CD4-positive, alpha-beta T cell treated with Interleukin-21 for 1 hour (primary cell): ENCODE results near the gene BCL2L12.
"Not testable (repeated sequence)": the region's sequence is repeated elsewhere in the genome, so short reads cannot be mapped to it uniquely, and the experiment has no call there.

Experiments
- DNase-seq: peaks from one replicate; pipeline ENCODE4 v3.0.0-alpha.2; 2020

The BCL2L12 gene

DNA sequence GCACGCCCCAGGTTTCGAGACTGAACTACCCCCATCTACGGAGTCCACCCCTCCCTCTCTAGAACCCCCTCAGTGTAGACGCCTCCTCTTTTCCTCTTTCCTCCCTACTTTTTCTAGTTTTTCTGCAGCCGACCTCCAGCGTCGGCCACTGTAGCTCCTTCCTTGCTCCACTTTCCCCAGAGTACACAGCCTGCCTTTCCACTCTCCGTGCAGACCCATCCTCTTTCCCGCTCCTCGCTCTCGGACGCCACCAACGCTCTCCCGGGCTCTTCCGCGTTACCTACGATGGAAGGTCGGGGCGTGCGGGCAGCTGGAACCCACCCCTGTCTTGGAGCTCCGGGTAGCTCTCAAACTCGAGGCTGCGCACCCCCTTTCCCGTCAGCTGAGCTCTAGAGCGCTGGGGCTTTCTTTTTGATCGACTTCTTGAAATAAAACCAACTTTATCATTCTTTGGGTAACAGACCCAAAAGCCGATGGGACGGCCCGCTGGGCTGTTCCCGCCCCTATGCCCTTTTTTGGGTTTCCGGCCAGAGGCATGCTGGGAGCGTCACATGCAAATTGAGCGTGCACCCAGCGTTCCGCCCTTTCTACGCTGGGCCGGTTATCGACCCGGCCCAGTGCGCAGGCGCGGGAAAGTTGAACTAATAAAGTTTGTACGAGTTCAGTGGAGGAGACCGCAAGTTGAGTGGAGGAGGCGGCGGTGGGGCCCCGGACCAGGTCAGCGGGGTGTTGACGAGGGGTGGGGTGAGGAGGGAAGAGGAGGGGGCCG lies at the start of gene BCL2L12, which contains the start of gene IRF3:
Gene BCL2L12, plus strand, starts transcription at position 583 of the 769 bp plus-strand sequence. CDS start 760 bp downstream, outside the sequence.
Gene IRF3, minus strand, starts transcription at position 507 of the 769 bp plus-strand sequence. CDS start 1,019 bp downstream, outside the sequence.
- peak; percentile 99 for DNase-seq

- DNase-seq = no peak
Observed at GRCh38 chr19:49616532-49616931, 49.2 kb upstream of the BCL2L12 start.

DNA sequence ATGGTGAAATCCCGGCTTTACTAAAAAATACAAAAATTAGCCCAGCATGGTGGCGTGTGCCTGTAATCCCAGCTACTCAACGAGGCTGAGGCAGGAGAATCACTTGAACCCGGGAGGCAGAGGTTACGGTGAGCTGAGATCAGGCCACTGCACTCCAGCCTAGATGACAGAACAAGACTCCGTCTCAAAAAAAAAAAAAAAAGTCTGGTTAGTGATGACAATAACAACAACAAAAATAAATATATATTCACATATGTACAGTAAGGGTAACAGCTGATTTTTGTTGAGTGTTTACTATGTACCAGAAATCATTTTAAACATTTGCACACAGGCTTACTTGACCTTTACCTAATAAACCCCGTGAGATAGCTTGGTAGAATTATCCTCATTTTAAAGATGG lies 48.8 kb upstream of the BCL2L12 start:
- DNase-seq = no peak

GRCh38 chr19:49617860-49618259 lies 47.9 kb upstream of the BCL2L12 start:
- DNase-seq = not testable (repeated sequence)

DNA sequence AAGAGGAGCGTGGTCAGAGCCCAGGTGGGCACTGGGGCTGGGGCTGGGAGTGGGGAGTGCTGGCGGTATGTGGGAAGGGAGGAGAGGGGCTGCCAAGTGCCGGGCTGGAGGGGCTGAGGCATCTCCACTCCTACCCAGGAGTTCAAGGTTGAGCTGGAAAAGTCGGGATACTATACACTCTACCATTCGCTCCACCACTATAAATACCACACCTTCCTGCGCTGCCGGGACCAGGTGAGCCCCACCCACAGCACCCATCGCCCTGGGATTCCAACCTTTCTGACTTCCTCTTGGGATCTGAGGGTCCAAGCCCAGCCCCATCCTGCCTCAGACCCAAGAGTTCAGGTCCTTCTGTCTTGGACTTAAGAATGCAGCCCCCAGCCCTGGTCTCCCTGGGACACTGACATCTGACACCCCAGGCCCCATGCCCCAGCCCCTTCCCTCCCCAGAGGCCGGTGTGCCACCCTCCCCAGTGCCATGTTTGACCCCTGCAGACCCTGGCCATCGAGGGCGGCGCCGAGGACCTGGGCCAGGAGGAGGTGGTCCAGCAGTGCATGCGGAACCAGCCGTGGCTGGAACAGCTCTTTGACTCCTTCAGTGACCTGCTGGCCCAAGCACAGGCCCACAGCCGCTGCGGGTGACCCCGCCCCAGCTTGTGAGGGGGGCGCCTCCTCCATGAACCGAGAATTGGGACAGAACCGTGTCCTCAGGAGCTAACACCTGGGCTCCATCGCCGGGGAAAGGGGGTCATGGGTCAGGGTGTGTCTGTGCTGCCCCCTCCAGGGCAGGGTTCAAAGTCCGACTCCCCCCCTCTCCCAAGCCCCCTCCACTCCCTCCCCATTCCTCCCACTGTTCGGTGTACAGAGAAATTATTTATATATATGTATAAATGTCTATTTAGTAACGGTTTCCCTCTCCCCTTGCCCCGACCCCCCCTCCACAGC lies 40.5 kb upstream of the BCL2L12 start:
- DNase-seq = no peak

DNA sequence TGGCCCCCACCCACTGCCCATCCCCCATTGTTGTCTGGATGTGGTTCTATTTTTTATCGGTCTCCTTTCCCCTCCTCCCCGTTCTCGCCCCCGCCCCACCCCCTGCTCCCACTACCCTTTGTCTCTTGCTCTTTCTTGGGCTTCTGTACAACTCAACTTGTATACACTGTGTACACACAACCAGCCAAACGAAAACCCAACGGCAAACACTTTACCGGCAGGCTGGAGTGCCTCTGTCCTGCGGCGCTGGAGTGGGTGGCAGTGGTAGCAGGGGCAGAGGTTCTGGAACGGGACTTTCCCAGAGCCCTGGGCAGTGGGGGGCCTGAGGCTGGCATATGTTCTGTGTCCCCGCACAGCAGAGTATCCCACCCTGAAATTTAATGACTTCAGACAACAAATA lies 39.5 kb upstream of the BCL2L12 start:
- DNase-seq = no peak

GRCh38 chr19:49629659-49630058 lies 36.1 kb upstream of the BCL2L12 start:
- no peak for DNase-seq

- no peak for DNase-seq
Observed at GRCh38 chr19:49631014-49631588, 34.6 kb upstream of the BCL2L12 start.

DNA sequence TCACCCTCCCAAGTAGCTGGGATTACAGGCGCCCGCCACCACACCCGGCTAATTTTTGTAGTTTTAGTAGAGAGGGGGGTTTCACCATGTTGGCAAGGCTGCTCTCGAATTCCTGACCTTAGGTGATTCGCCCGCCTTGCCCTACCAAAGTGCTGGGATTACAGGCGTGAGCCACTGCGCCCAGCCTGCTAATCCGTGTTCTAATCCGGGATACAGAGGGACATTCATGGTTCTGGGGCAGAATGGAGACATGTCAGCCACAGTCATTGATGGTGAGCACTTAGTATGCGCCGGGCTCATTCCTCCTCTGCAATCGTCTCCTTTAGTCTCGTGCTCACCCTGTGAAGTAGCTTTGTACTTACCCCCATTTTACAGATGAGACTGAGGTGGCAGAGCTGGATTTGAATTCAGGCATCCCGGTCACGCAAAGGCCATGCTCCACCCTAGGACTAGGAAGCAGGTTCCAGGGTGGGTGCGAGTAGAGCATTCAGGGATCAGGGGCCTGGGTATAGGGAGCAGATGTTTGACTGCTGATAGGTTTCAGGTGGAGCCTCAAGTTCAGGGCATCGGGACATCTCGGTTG lies 34.0 kb upstream of the BCL2L12 start:
- DNase-seq = no peak

DNA sequence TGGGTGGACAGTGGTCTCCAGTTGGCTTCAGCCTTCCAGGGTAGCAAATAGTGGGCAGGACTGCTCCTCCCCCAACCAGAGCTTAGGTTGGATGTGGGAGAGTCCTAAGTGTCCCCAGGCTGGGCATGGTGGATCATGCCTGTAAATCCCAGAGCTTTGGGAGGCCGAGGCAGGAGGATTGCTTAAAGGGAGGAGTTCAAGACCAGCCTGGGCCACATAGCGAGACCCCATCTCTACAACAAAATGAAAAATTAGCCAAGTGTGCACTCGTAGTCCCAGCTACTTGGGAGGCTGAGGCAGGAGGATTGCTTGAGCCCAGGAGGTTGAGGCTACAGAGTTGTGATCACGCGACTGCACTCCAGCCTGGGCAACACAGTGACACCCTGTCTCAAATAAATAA lies 33.2 kb upstream of the BCL2L12 start:
- no peak for DNase-seq

DNA sequence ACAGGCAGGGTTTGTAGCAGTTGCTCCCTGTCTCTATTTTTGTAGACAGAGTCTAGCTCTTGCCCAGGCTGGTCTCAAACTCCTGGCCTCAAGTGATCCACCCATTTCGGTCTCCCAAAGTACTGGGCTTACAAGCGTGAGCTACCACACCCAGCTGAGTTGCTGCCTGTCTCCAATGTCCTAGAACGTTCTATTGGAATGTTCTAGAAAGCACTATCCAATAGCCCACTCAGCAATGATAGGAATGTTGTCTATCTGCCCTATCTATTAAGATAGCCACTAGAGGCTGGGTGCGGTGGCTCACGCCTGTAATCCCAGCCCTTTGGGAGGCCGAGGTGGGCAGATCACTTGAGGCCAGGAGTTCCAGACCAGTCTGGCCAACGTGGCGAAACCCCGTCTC lies 32.5 kb upstream of the BCL2L12 start:
- DNase-seq = not testable (repeated sequence)

- no peak for DNase-seq
Observed at GRCh38 chr19:49635530-49636232, 30.1 kb upstream of the BCL2L12 start.

DNA sequence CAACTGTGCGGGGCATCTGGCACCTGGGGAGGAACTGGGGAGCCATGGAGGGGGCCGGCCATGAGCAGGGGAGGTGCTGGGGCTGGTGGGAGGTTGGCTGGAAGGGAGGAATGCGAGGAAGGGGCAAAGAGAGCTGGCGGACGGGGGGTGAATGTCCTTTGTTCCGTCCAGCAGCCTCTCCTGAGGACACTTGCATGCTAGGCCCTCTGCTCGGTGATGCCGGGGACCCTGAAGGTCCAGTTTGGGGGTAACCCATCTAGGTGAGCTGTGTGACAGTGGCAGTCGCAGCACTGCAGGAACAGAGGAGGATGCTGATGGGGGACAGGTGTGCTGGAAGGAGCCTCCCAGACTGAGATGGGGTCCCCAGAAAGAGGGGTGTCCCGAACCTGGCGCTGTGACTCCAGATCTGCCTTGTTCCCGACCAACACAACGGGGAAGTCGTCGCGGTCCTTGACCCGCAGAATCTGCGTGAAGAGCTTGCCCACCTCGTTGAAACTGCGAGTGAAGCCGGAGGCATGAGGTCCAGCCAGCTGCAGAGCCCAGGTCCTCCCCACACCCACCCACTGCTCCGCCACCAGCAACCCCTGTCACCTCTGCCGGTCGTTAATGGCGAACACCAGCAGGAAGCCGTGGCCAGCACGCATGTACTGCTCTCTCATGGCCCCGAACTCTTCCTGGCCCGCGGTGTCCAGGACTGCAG lies 29.4 kb upstream of the BCL2L12 start:
- no peak for DNase-seq

- DNase-seq = no peak
Observed at GRCh38 chr19:49637821-49638738, 27.7 kb upstream of the BCL2L12 start.

DNA sequence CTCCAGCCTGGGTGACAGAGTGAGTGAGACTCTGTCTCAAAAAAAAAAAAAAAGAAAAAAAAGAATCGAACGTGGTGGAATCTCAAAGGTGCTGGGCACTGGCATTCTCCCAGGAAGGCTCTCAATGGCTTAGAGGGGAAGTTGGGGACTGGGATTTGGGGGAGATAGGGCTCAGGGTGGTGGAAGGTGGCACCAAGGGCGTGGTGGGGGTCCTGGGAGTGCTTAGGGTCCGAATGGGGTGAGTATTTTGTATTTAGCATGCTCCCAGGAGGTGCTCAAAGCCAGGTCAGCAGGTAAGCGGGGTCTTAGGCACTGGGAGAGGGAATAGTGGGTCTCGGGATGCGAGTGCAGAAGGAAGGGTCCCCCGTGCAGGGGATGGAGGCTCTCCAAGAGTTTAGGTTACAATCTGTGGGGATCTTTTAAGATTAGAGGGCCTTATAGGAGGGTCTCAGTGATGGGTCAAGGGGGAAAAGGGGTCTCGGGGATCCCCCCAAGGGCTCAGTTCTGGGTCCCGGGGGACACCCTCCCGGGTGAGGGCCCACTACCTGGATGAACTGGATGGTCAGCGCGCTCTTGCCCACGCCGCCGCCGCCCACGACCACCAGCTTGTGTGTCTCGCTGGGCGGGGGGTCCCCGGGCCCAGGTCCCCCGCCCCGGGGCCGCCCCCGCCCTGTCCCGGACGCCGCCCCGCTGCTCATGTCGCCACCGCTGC lies 26.2 kb upstream of the BCL2L12 start:
- DNase-seq = no peak

DNA sequence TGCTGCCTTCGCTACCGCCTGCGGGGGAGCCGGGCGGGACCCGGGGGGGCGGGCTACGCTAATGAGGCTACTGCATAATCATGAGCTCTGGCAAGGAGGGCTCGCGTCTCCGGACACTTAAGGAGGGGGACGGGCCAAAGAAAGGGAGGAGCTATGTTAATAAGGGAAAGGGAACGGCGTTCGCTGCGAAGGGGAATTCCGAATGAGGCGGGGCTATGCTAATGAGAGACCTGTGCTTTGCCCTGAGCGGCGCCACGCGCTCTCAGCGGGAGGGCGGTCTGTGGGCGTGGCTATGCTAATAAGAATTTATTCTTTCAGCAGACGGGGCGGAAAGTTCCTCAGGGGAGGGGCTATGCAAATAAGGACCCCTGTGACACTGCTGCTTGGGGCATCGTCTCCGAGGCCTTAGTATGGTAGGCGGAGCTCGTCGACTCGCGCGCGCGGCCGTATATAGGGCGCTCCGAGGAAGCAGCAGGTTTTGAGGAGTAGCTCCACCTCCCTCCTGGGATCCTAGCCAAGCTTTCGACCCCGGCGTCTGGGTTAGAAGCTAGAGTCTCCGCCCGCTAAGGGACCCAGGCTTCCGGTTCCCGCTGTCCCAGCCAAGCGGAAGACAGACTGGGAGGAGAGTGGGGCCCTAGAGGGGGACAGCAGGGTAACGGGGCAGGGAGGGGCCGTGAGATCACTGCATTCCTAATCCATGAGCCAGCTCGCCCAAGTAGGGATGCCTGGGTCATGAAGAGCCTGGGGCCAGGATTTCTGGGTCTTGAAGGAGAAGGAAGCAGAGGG lies 25.4 kb upstream of the BCL2L12 start, which contains the start of gene RRAS:
Gene RRAS, minus strand, starts transcription at position 31 of the 786 bp plus-strand sequence. CDS start 45 bp downstream, outside the sequence.
- DNase-seq = peak; percentile 100

GRCh38 chr19:49641688-49642491 lies 23.8 kb upstream of the BCL2L12 start, which contains the start of gene SCAF1:
TSS of gene SCAF1 (plus strand) at chr19:49642209. CDS start at chr19:49645027, 2,818 bp downstream.
- DNase-seq = peak; percentile 99
